Liver (tissue), 9 donors: ENCODE data around the gene EPB41L4B. TPM values are rescaled to one million over a fixed set of nuclear protein-coding genes. Genes with fewer than 3 reads are reported as not detected.
A peak's percentile ranks its signal among the peaks of the same experiment; 100 is the strongest.

Experiments used
- DNase-seq: peaks from one replicate; pipeline ENCODE4 v3.0.0-alpha.2; 2017; ENCODE audit warnings: low spot score
- H3K27ac ChIP-seq, 2 donors: one replicate each; pipeline ENCODE4 v1.7.0; 2013; ENCODE audit warnings: inconsistent platforms in 2 of 2, low read length in 2 of 2, control low read depth in 1 of 2, low read depth in 1 of 2, mild to moderate bottlenecking in 1 of 2
- H3K27me3 ChIP-seq, 4 donors: one replicate each; pipeline versions ENCODE4 v1.6.1 to v1.7.0; 2013; ENCODE audit warnings: low read length in 3 of 4, inconsistent platforms in 1 of 4, mild to moderate bottlenecking in 1 of 4, moderate library complexity in 1 of 4; ENCODE audit not compliant: control insufficient read depth in 4 of 4, insufficient read depth in 4 of 4
- H3K36me3 ChIP-seq, 4 donors: one replicate each; pipeline versions ENCODE4 v1.6.1 to v1.7.0; 2013; ENCODE audit warnings: low read length in 3 of 4, mild to moderate bottlenecking in 3 of 4, low read depth in 1 of 4, moderate library complexity in 1 of 4; ENCODE audit not compliant: control insufficient read depth in 4 of 4, insufficient read depth in 3 of 4
- H3K4me1 ChIP-seq, 4 donors: one replicate each; pipeline versions ENCODE4 v1.6.1 to v1.7.0; 2013; ENCODE audit warnings: low read length in 3 of 4, mild to moderate bottlenecking in 3 of 4, moderate library complexity in 1 of 4; ENCODE audit not compliant: control insufficient read depth in 4 of 4, insufficient read depth in 4 of 4
- H3K4me3 ChIP-seq, 3 donors: one replicate each; pipeline versions ENCODE4 v1.6.1 to v1.7.0; 2013; ENCODE audit warnings: low read length in 3 of 3, control low read depth in 1 of 3, low read depth in 1 of 3, mild to moderate bottlenecking in 1 of 3
- H3K9ac ChIP-seq, 2 donors: one replicate each; pipeline ENCODE4 v1.7.0; 2013; ENCODE audit warnings: low read length in 2 of 2, mild to moderate bottlenecking in 2 of 2, moderate library complexity in 2 of 2, control low read depth in 1 of 2, low read depth in 1 of 2
- H3K9me3 ChIP-seq, 4 donors: one replicate each; pipeline versions ENCODE4 v1.6.1 to v1.7.0; 2013; ENCODE audit warnings: low read length in 3 of 4; ENCODE audit not compliant: control insufficient read depth in 4 of 4
- ATF3 ChIP-seq: IDR thresholded peaks from 2 replicates; pipeline ENCODE4 v1.6.1; 2016; ENCODE audit warnings: antibody characterized with exemption
- CTCF ChIP-seq: fragments of 150-350 bp; IDR thresholded peaks from 2 replicates; pipeline ENCODE4 v1.5.1; 2017; ENCODE audit warnings: improper control_type of control experiment, low read depth, low read length; ENCODE audit not compliant: missing input control
- EGR1 ChIP-seq, 2 donors: IDR thresholded peaks; 2 replicates each; pipeline ENCODE4 v1.6.1; 2016 to 2018; ENCODE audit warnings: antibody characterized with exemption in 2 of 2, low read depth in 2 of 2
- FOXA1 ChIP-seq: IDR thresholded peaks from 2 replicates; pipeline ENCODE4 v1.6.1; 2016; ENCODE audit warnings: antibody characterized with exemption
- FOXA2 ChIP-seq: IDR thresholded peaks from 2 replicates; pipeline ENCODE4 v1.6.1; 2016; ENCODE audit warnings: antibody characterized with exemption
- GABPA ChIP-seq, 2 donors: IDR thresholded peaks in 1 of 2; conservative IDR thresholded peaks in 1 of 2; 2 replicates each; pipeline ENCODE4 v1.6.1; 2016; ENCODE audit warnings: antibody characterized with exemption in 2 of 2, mild to moderate bottlenecking in 1 of 2, moderate library complexity in 1 of 2
- HNF4A ChIP-seq, 2 donors: conservative IDR thresholded peaks; 2 replicates each; pipeline ENCODE4 v1.6.1; 2016; ENCODE audit warnings: antibody characterized with exemption in 2 of 2, mild to moderate bottlenecking in 2 of 2
- HNF4G ChIP-seq: IDR thresholded peaks from 2 replicates; pipeline ENCODE4 v1.6.1; 2016; ENCODE audit warnings: antibody characterized with exemption
- JUND ChIP-seq, 2 donors: IDR thresholded peaks; 2 replicates each; pipeline ENCODE4 v1.6.1; 2016; ENCODE audit warnings: antibody characterized with exemption in 2 of 2
- MAX ChIP-seq: IDR thresholded peaks from 2 replicates; pipeline ENCODE4 v1.6.1; 2016; ENCODE audit warnings: antibody characterized with exemption
- NR2F2 ChIP-seq: IDR thresholded peaks from 2 replicates; pipeline ENCODE4 v1.6.1; 2016; ENCODE audit warnings: antibody characterized with exemption
- RAD21 ChIP-seq, 2 donors: IDR thresholded peaks; 2 replicates each; pipeline ENCODE4 v1.6.1; 2016; ENCODE audit warnings: antibody characterized with exemption in 2 of 2, mild to moderate bottlenecking in 2 of 2
- REST ChIP-seq: IDR thresholded peaks from 2 replicates; pipeline ENCODE4 v1.6.1; 2016; ENCODE audit warnings: antibody characterized with exemption, mild to moderate bottlenecking
- RXRA ChIP-seq, 2 donors: IDR thresholded peaks; 2 replicates each; pipeline ENCODE4 v1.6.1; 2017 to 2018; ENCODE audit warnings: antibody characterized with exemption in 2 of 2, mild to moderate bottlenecking in 1 of 2
- SP1 ChIP-seq: IDR thresholded peaks from 2 replicates; pipeline ENCODE4 v1.6.1; 2018; ENCODE audit warnings: antibody characterized with exemption, mild to moderate bottlenecking
- TAF1 ChIP-seq: conservative IDR thresholded peaks from 2 replicates; pipeline ENCODE4 v1.6.1; 2016; ENCODE audit warnings: antibody characterized with exemption, mild to moderate bottlenecking
- YY1 ChIP-seq: IDR thresholded peaks from 2 replicates; pipeline ENCODE4 v1.6.1; 2016; ENCODE audit warnings: antibody characterized with exemption, mild to moderate bottlenecking
- ZBTB33 ChIP-seq: IDR thresholded peaks from 2 replicates; pipeline ENCODE4 v1.6.1; 2016; ENCODE audit warnings: antibody characterized with exemption
- WGBS: extraction: QIAGEN DNeasy Blood & Tissue Kit; methylation state at CpG from one replicate; pipeline ENCODE4 v1.1.7; 2013; 5-methylcytosine and 5-hydroxymethylcytosine counted together
- polyA plus RNA-seq, 2 donors: library from polyadenylated mRNA; stranded (reverse) in 1 of 2; unstranded in 1 of 2; fragments of 200-250 nt in 1 of 2; fragments of >200 nt in 1 of 2; fragmentation: Nextera tagmentation in 1 of 2; extraction: Ambion mirVana in 1 of 2; gene quantifications; one replicate each; pipeline versions ENCODE4 v1.2.1 to v1.2.3, GENCODE V29; 2013 to 2015
- total RNA-seq, 2 donors: library from RNA; depleted of rRNA; stranded (reverse); fragments of >200 nt; gene quantifications; one replicate each; pipeline ENCODE4 v1.2.3, GENCODE V29; 2014
- donor health status: healthy.
- donor health status: healthy.
- donor health status: healthy.
- donor health status: healthy.
- donor health status: healthy.

EPB41L4B gene
- total and polyA plus RNA-seq, 4 donors, result 9.9 to 42.6 (median 23.9) TPM

- WGBS, result 84% methylated on average over 5 of the region's 5 CpGs
- no peaks in the 10 kb centered on the region for H3K27me3 ChIP-seq
- no peak for DNase-seq
- no peak overlapping the region for H3K9ac ChIP-seq
- no peak overlapping the region for H3K4me3 ChIP-seq
- no peaks in the 10 kb centered on the region for H3K9me3 ChIP-seq
- no peaks in the 10 kb centered on the region for H3K36me3 ChIP-seq
- no peak overlapping the region for H3K27ac ChIP-seq
- TF ChIP-seq RAD21 (IDR thresholded peaks at IDR 0.05) (no peak), CTCF (peak; percentile 12)
- H3K4me1 ChIP-seq, result no peaks in the 10 kb centered on the region
Observed at GRCh38 chr9:109143881-109144562, 176.8 kb downstream of the EPB41L4B start.

GRCh38 chr9:109141375-109141774, 179.5 kb downstream of the EPB41L4B start:
- H3K4me3 ChIP-seq, result no peak overlapping the region
- 95% methylated on average over 5 of the region's 5 CpGs for WGBS

More at GRCh38 chr9:109141375-109141774, 179.5 kb downstream of the EPB41L4B start:
- Histone ChIP-seq H3K9me3 (no peaks in the 10 kb centered on the region), H3K9ac (no peak overlapping the region), H3K4me1 (no peaks in the 10 kb centered on the region), H3K36me3 (no peaks in the 10 kb centered on the region), H3K27me3 (no peaks in the 10 kb centered on the region), H3K27ac (no peak overlapping the region)
- no peak for DNase-seq
- no peak for TF ChIP-seq GABPA (IDR thresholded peaks at IDR 0.05 in 1 of 2, conservative IDR thresholded peaks at IDR 0.05 in 1 of 2)
- no peak for TF ChIP-seq ZBTB33
- TF ChIP-seq TAF1, result no peak
- no peak for TF ChIP-seq MAX
- no peak for TF ChIP-seq REST
- no peak for TF ChIP-seq FOXA2
- no peak for TF ChIP-seq JUND (IDR thresholded peaks at IDR 0.05)
- no peak for TF ChIP-seq RAD21 (IDR thresholded peaks at IDR 0.05)
- TF ChIP-seq NR2F2, result no peak
- TF ChIP-seq CTCF, result no peak
- TF ChIP-seq EGR1 (IDR thresholded peaks at IDR 0.05; ENCODE audit: low read depth in 2 of 2), result no peak
- no peak for TF ChIP-seq YY1
- no peak for TF ChIP-seq RXRA (IDR thresholded peaks at IDR 0.05)
- no peak for TF ChIP-seq ATF3
- TF ChIP-seq HNF4A (conservative IDR thresholded peaks at IDR 0.05), result no peak
- TF ChIP-seq HNF4G, result no peak
- no peak for TF ChIP-seq SP1
- TF ChIP-seq FOXA1, result no peak
